ENCODE data around the gene FARP1. TPM values are rescaled to one million over a fixed set of nuclear protein-coding genes. Genes with fewer than 3 reads are reported as not detected.

FARP1 gene
- total RNA-seq, 1 donor from 2014 or later, result 17.7 TPM

DNA sequence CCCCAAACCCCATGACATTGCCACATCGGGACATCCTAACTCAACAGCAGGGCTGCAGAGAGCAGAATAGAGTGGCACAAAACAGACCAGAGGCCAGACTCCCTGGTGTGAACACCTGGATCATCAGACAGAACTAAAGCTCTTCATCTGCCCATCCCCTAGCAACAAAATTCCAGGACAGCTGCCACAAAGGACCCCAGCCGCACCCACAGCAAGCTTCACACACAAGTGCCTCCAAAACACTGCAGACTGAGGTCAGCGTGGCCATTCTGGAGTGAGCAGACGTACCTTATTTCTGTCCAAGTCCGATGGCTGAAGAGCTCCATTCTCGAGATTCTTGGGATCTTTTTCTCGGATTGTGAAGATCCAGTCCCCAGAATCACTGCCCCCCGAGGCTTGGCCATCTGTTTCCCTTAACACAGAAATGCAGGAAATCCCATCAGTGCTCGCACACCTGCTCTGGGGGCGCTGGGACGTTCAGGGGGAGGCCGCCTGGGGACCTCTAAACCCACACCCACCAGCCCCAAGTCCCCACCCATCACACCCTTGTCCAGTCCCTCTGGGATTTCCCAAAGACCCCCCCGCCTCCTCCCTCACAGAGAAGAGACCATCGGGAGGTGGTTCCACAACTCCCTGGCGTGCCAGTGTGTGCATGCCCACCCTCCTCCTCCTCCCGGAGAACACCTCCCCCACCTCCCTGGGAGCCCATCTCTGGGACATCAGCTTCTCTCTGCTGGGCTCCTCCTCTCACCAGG, 318.8 kb downstream of the FARP1 start:
- DNase-seq (ENCODE audit: extremely low spot score in 2 of 2), result no peak
- H3K9me3 ChIP-seq, result no peaks in the 10 kb centered on the region
- H3K4me1 ChIP-seq, result peaks cover 42% of the 10 kb centered on the region
- peak overlapping the region; percentile 45 for H3K27ac ChIP-seq
- H3K27me3 ChIP-seq, result no peaks in the 10 kb centered on the region
- intact Hi-C loops (cut with DNase I), result no loop called here
- no peak for TF ChIP-seq POLR2A (IDR thresholded peaks at IDR 0.05)
- no peak for TF ChIP-seq POLR2AphosphoS5 (IDR thresholded peaks at IDR 0.05; ENCODE audit: insufficient read depth in 1 of 2, low read depth in 1 of 2)
- TF ChIP-seq, protein P1, sequence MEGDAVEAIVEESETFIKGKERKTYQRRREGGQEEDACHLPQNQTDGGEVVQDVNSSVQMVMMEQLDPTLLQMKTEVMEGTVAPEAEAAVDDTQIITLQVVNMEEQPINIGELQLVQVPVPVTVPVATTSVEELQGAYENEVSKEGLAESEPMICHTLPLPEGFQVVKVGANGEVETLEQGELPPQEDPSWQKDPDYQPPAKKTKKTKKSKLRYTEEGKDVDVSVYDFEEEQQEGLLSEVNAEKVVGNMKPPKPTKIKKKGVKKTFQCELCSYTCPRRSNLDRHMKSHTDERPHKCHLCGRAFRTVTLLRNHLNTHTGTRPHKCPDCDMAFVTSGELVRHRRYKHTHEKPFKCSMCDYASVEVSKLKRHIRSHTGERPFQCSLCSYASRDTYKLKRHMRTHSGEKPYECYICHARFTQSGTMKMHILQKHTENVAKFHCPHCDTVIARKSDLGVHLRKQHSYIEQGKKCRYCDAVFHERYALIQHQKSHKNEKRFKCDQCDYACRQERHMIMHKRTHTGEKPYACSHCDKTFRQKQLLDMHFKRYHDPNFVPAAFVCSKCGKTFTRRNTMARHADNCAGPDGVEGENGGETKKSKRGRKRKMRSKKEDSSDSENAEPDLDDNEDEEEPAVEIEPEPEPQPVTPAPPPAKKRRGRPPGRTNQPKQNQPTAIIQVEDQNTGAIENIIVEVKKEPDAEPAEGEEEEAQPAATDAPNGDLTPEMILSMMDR (IDR thresholded peaks at IDR 0.05), result no peak
- H3K4me3 ChIP-seq, result no peak overlapping the region
- peaks cover 0 to 57% of the 10 kb centered on the region in 2 donors for H3K36me3 ChIP-seq

DNA sequence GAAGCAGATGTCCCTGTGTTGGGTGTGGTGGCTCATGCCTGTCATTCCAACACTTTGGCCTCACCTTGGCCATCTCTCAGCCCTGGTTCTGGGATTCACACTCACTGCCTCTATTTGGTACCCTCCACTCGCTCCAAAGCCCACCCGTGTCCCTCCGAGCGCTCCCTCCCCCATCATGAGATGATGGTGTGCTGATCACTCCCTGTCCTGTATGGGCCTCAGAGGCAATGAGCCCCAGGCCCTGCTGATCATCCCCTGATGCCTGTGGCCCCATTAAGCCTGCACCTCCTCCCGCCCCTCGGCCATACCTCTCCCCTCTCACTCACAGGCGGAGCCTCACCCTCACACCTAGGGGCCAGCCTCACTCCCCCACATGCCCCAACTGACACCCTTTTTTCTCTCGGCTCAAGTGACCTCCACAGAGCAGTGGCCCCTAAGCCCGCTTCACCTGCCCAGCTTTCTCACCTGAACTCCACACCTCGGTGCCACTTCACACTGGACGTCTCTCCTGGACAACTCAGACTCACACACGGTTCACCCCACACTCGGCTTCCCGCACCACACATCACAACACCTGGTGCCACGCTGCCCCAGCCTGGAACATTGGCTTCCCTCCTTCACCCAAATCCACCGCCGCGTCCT, 319.5 kb downstream of the FARP1 start:
- DNase-seq (ENCODE audit: extremely low spot score in 2 of 2), result no peak
- TF ChIP-seq POLR2A (IDR thresholded peaks at IDR 0.05) (no peak), POLR2AphosphoS5 (IDR thresholded peaks at IDR 0.05; ENCODE audit: insufficient read depth in 1 of 2, low read depth in 1 of 2) (no peak)
- TF ChIP-seq, protein P1 (IDR thresholded peaks at IDR 0.05), result no peak

DNA sequence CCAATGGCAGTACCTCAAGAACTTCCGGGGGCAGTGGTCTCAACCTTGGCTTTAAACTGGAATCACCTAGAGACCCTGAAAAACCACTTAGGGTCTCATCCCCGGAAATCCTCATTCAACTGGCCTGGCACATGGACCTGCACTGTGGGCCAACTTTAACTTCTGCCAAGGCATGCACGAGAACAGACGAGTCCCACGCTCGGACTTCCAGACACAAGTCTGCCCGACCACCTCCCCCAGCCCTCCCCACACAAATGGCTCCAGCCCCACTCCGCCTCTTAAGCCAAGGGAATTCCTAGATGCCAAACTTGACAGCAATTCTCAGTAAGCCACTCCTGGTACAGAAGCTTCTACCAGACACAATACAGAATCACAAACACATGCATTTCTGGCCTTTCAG, 320.1 kb downstream of the FARP1 start:
- H3K4me1 ChIP-seq, result peaks cover 46% of the 10 kb centered on the region
- no peak overlapping the region for H3K4me3 ChIP-seq
- H3K27ac ChIP-seq, result peak overlapping the region; percentile 45
- H3K27me3 ChIP-seq, result no peaks in the 10 kb centered on the region
- intact Hi-C loops (cut with DNase I), result no loop called here
- H3K9me3 ChIP-seq, result no peaks in the 10 kb centered on the region
- TF ChIP-seq, protein P1 (IDR thresholded peaks at IDR 0.05), result no peak
- TF ChIP-seq POLR2AphosphoS5 (IDR thresholded peaks at IDR 0.05; ENCODE audit: insufficient read depth in 1 of 2, low read depth in 1 of 2), result no peak
- TF ChIP-seq POLR2A (IDR thresholded peaks at IDR 0.05), result no peak
- DNase-seq (ENCODE audit: extremely low spot score in 2 of 2), result no peak
- H3K36me3 ChIP-seq, result peaks cover 0 to 55% of the 10 kb centered on the region in 2 donors

More for the DNA sequence above, 319.5 kb downstream of the FARP1 start:
- H3K36me3 ChIP-seq, result peaks cover 0 to 52% of the 10 kb centered on the region in 2 donors
- H3K27me3 ChIP-seq, result no peaks in the 10 kb centered on the region
- H3K4me3 ChIP-seq, result no peak overlapping the region
- peak overlapping the region; percentile 45 for H3K27ac ChIP-seq
- intact Hi-C loops (cut with DNase I), result no loop called here
- H3K4me1 ChIP-seq, result peaks cover 46% of the 10 kb centered on the region
- H3K9me3 ChIP-seq, result no peaks in the 10 kb centered on the region

DNA sequence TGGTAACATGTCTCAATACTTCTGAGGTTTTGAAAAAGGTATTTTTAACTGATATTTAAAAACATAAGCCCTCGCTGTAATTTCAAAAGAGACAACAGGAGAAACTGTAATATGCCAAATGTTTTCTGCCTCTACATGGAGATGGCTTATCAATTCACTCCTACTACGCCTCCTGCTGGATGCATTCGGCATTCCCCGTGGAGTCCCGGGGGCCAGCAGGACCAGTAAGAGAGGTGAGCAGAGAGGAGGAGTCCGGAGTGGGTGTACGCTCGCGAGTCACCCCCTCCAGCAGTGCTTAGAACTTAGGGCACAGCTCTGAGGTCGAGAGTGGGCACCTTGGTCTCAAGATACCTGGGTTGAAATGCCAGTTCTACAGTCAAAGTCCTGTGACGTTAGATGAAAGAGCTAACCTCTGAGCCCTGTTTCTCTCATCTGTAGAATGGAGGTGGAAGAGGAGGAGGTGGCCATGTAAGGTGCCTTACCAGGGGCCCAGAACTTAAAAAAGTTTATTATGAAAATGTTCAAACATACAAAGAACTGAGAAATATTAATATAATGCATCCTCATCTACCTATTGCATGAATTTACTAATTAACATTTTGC, 323.8 kb downstream of the FARP1 start:
- DNase-seq (ENCODE audit: extremely low spot score in 2 of 2), result no peak
- no peaks in the 10 kb centered on the region for H3K27me3 ChIP-seq
- no peak overlapping the region for H3K27ac ChIP-seq
- peaks cover 0 to 53% of the 10 kb centered on the region in 2 donors for H3K36me3 ChIP-seq
- no peak overlapping the region for H3K4me3 ChIP-seq
- intact Hi-C loops (cut with DNase I), result no loop called here
- no peaks in the 10 kb centered on the region for H3K9me3 ChIP-seq
- no peak for TF ChIP-seq POLR2AphosphoS5 (IDR thresholded peaks at IDR 0.05; ENCODE audit: insufficient read depth in 1 of 2, low read depth in 1 of 2)
- no peak for TF ChIP-seq POLR2A (IDR thresholded peaks at IDR 0.05)
- TF ChIP-seq, protein P1 (IDR thresholded peaks at IDR 0.05), result peak in 1 of 3 experiments; percentile 26
- H3K4me1 ChIP-seq, result peaks cover 53% of the 10 kb centered on the region
